GM18868 (cell line): Measurements from ENCODE around the gene ATP5PD.

Experiments
- ATAC-seq: cut with Tn5 transposase; IDR thresholded peaks from one replicate; pipeline ENCODE4 v1.9.1; 2021; ENCODE audit warnings: mild to moderate bottlenecking, moderate library complexity; ENCODE audit not compliant: unreplicated experiment

The ATP5PD gene

GRCh38 chr17:75001915-75002843, 44.6 kb downstream of the ATP5PD start:
- ATAC-seq, result no peak

GRCh38 chr17:74999523-74999922, 47.2 kb downstream of the ATP5PD start:
- ATAC-seq, result no peak

- no peak for ATAC-seq
Measured at GRCh38 chr17:74998783-74999182, 48.0 kb downstream of the ATP5PD start.

- no peak for ATAC-seq
Measured at GRCh38 chr17:74995847-74996246, 50.9 kb downstream of the ATP5PD start.

GRCh38 chr17:74994440-74994839, 52.3 kb downstream of the ATP5PD start:
- no peak for ATAC-seq

- no peak for ATAC-seq
Measured at GRCh38 chr17:74992223-74992622, 54.5 kb downstream of the ATP5PD start.

GRCh38 chr17:74990581-74991105, 56.1 kb downstream of the ATP5PD start:
- no peak for ATAC-seq
